SK-MEL-5 (cell line): Measurements from ENCODE around the gene SGCD. TPM values are rescaled to one million over a fixed set of nuclear protein-coding genes. Genes with fewer than 3 reads are reported as not detected.
A peak's percentile ranks its signal among the peaks of the same experiment; 100 is the strongest.

Experiments used
- DNase-seq: peaks from one replicate; pipeline ENCODE4 v3.0.0-alpha.2; 2016; ENCODE audit warnings: low read depth, low spot score
- in situ Hi-C: cut with HindIII; loops from 2 replicates; pipeline ENCODE4 v1.10.0; 2016; ENCODE audit warnings: low sequenced_read_pairs, high pct_unique_total_duplicates, low pct_unique_long_range_greater_than_20kb
- total RNA-seq: library from RNA; depleted of rRNA; stranded (reverse); fragments of >200 nt; shearing (Covaris generic); gene quantifications from 2 replicates; pipeline ENCODE4 v1.2.3, GENCODE V29; 2014

Gene SGCD
- total RNA-seq, 1 experiment from 2014 or later: 27.2 TPM

DNA sequence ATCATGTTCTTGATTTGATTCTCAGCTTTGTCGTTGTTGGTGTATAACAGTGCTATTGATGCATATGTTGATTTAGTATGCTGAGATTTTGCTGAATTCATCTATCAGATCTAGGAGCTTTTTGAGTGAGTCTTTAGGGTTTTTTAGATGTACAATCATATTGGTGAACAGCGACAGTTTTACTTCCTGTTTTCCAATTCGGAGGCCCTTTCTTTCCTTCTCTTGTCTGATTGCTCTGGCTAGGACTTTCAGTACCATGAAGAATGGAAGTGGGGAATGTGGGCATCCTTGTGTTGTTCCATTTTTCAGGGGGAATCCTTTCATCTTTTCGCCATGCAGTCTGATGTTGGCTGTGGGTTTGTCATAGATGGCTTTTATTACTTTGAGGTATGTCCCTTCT, 100.4 kb downstream of the SGCD start:
- no peak for DNase-seq
- in situ Hi-C loops: no loop called here

DNA sequence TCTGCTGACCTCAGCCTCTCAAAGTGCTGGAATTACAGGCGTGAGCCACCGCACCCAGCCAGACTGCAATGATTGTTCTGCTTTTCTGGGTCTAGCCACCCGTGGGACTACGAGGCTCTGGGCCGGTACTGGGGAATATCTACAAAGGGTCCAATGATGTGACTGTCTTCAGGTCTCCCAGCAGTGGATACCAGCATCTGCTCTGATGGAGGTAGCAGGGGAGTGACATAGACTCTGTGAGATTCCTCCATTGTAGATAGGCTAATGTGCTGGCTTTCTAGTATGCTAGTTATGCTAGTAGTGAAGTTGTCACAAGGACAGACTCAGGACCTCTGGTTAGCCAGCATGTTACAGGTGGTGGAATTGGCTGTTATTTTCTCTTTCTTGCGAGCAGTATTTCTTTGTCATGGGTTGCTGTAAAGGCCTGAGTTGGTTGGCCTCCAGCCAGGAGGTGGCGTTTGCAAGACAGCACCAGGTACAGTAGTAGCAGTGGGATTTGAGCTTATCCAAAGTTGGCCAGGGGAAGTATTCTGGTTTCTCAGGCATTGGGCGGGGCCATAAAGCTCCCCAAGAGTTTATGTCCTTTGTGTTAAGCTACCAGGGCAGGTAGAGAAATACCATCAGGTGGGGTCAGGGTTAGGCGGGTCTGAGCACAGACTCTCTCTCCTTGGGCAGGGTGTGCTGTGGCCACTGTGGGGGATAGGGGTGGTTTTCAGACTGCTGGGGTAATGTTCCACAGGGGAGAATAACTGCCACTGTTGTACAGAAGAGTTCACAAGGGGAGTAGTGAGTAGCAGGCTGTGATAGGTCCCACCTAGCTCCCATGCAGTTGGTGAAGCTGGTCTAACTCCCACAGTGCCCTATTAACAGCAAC, 105.2 kb downstream of the SGCD start:
- in situ Hi-C loops: no loop called here
- DNase-seq: no peak

DNA sequence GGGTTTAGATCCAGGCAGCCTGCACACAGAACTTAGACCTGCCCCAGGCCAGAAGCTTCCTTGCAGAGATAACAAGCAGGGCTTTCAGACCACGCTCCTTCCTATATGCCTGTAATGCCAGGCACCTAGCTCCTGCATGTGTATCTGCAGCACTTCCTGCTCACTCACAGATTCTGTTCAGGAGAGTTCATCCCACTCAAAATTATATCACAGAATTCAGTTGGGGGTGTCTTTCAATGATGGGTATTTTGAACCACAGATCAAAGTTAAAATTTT, 105.8 kb downstream of the SGCD start:
- in situ Hi-C loops: no loop called here
- peak; percentile 69 for DNase-seq

DNA sequence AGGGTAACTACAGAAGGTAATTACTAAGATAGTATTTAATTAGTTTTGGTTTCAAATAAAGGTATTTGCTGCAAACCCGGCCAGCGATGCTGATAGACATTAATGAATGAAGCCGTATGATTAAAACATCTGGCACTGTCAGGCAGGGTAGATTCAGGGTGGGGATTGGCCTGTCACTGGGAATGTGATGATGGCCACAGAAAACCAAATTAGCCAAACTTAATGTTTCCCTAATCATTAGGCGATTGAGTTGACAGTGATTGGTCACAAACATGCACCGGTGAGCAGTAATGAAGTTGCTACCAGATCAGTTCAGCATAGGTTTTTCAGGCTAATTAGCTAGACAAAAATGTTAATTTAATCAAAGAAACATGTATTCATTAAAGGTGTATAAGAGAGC, 107.5 kb downstream of the SGCD start:
- in situ Hi-C loops: no loop called here
- no peak for DNase-seq

- peak; percentile 44 for DNase-seq
- in situ Hi-C loops: no loop called here
Measured at GRCh38 chr5:156435101-156435500, 108.1 kb downstream of the SGCD start.

DNA sequence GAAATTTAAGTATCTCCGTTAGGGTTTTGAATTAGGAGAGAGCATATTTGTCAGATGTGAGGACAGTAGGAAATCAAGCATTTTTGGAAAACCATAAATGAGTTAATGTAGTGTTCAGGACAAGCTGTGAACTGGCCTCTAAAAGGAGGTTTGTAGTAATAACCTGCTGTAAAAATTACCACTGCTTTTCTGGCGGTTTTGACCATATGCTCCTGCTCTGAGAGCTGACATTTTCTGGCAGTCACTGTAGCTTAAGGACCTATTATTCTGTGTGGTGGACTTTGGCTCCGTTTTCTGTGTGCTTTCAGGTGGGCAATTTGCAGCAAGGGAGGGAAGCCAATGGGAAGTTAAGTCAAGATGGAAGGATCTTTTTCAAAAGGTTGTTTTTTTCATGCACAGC, 111.1 kb downstream of the SGCD start:
- in situ Hi-C loops: no loop called here
- no peak for DNase-seq

DNA sequence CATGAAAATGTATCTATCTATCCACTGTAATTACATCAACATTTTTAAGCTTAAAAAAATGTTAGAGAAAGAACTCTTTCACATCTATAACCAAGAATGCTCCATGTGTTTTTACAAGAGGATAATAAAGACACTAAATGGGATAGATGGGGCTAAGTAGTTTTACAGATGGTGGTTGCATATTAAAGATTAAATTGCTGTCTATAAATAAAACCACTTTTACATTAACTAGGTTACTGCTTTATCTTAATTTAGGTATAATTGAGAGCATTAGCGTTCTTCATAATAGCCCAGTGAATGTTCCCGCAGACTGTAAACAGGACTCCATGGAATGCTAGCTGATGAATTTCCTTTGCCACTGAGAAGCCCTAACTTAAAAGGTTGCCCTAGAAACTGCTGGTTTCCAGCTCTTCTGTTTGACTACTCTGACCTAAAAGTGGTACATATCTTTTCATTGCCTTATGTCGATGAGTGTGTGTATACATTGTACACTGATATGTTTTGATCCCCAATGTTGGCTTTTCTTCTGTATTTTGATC, 117.9 kb downstream of the SGCD start:
- peak; percentile 14 for DNase-seq
- in situ Hi-C loops: no loop called here

DNA sequence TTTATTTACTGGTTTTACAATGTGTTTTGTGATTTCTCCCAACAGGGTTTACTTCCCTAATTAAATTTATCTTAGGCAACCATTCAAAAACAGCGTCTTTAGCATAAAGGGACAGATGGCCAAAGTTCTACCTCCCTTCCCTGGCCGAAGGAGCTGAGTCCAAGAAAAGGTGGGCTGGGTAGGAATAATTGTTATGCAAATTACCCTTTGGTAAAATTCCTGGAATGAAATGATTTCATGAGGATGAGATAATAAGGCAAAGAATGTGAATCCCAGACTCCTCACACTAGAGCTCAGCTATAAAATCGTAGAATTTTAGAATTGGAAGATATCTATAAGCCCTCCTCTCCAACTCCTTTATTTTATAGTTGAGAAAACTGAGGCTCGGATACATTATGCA, 119.6 kb downstream of the SGCD start:
- in situ Hi-C loops: no loop called here
- no peak for DNase-seq

DNA sequence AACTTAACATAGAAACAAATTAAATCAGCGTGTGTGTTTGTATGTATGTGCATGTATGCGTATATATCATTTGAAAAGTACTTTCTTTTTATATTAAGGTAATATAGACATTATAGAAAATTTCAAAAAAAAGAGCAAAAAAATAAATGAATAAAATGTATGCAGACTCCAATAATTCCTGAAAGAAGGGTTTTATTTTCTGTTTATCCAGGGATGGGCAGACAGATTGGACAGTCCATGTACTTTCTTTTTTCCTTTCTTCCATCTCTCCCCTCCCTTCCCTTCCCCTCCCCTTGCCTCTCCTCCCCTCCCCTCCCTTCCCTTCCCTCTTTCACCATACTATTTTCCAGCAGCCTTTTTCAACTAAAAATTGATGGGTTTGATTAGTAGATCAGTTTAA, 123.8 kb downstream of the SGCD start:
- DNase-seq: no peak
- in situ Hi-C loops: no loop called here

DNA sequence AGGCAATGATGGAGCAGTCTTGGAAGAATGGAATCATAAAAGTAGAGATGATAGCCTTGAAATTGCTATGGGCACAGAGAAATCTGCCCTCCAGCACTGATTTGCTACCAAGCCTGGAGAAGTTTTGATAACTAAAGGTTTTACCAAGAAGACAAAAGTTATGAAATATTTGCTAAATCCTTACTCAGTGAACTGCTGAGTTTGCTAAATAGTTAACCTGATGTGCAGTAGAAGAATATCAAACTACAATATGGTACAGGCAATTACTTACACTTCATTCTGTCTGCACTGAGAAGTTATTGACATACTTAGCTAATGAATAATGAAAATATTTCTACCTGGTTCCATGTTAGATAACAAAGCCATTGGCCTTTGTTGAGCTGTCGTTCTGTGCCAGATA, 124.5 kb downstream of the SGCD start:
- in situ Hi-C loops: no loop called here
- no peak for DNase-seq

- no peak for DNase-seq
- in situ Hi-C loops: no loop called here
Measured at GRCh38 chr5:156456857-156457256, 129.9 kb downstream of the SGCD start.

DNA sequence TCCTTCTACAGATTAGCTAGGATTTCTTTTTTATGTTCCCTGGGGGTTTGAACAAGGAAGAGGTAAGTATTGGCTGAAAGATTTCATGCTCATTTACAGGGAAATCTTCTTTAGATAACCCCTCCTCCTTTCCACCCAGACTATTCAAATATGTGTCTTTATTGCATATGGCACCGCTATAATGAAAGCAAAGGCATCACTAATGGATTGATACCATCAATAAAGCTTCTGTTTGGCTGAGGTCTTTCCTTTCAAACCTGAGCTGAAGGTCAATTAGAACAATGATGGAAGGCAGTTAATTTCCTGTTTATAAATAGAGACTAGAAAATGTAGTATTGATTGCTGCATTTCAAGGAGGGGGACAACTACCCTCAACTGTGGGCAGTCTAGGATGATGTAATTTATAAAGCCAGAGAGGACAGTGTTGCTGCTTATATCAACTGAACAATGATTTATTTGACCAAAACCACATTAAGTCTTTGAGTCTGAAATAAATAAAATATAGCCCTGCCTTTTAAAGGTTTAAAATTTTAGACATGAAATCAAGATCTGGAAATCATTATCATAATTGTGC, 132.9 kb downstream of the SGCD start:
- in situ Hi-C loops: no loop called here
- no peak for DNase-seq

- in situ Hi-C loops: no loop called here
- DNase-seq: no peak
Measured at GRCh38 chr5:156460471-156460870, 133.5 kb downstream of the SGCD start.

GRCh38 chr5:156466871-156467270, 139.9 kb downstream of the SGCD start:
- in situ Hi-C loops: no loop called here

GRCh38 chr5:156469636-156470035, 142.7 kb downstream of the SGCD start:
- in situ Hi-C loops: no loop called here
- DNase-seq: peak; percentile 39

More at GRCh38 chr5:156466871-156467270, 139.9 kb downstream of the SGCD start:
- no peak for DNase-seq

GRCh38 chr5:156471893-156472292, 144.9 kb downstream of the SGCD start:
- in situ Hi-C loops: no loop called here
- DNase-seq: no peak

- peak; percentile 90 for DNase-seq
- in situ Hi-C loops: no loop called here
Measured at GRCh38 chr5:156473269-156473908, 146.4 kb downstream of the SGCD start.

- DNase-seq: no peak
- in situ Hi-C loops: no loop called here
Measured at GRCh38 chr5:156474251-156474650, 147.3 kb downstream of the SGCD start.
